Measurements from ENCODE around the gene RGS6.
A peak's percentile ranks its signal among the peaks of the same experiment; 100 is the strongest.

The RGS6 gene

GRCh38 chr14:72515779-72516770 lies 583.8 kb downstream of the RGS6 start:
- Histone ChIP-seq H3K27me3 (replicated peaks; ENCODE audit: control insufficient read depth, insufficient read depth, low read length) (no peaks in the 10 kb centered on the region), H3K4me3 (replicated peaks; ENCODE audit: low read depth, low read length) (no peak overlapping the region), H3K36me3 (ENCODE audit: control insufficient read depth, insufficient read depth, low read length) (no peaks in the 10 kb centered on the region; the same call in none of the 2 replicates)
- DNase-seq (ENCODE audit: extremely low read depth, insufficient read length) = no peak
- no peak for TF ChIP-seq CTCF (IDR thresholded peaks at IDR 0.05; ENCODE audit: insufficient read depth, low read length, poor library complexity, severe bottlenecking)

GRCh38 chr14:72516936-72517700 lies 584.9 kb downstream of the RGS6 start:
- peak; percentile 69 for DNase-seq (ENCODE audit: extremely low read depth, insufficient read length)
- TF ChIP-seq CTCF (IDR thresholded peaks at IDR 0.05; ENCODE audit: insufficient read depth, low read length, poor library complexity, severe bottlenecking) = peak; percentile 87
- Histone ChIP-seq H3K36me3 (ENCODE audit: control insufficient read depth, insufficient read depth, low read length) (no peaks in the 10 kb centered on the region; the same call in 1 of the 2 replicates), H3K4me3 (replicated peaks; ENCODE audit: low read depth, low read length) (no peak overlapping the region), H3K27me3 (replicated peaks; ENCODE audit: control insufficient read depth, insufficient read depth, low read length) (no peaks in the 10 kb centered on the region)

GRCh38 chr14:72517736-72518135 lies 585.5 kb downstream of the RGS6 start:
- TF ChIP-seq CTCF (IDR thresholded peaks at IDR 0.05; ENCODE audit: insufficient read depth, low read length, poor library complexity, severe bottlenecking) = no peak
- Histone ChIP-seq H3K27me3 (replicated peaks; ENCODE audit: control insufficient read depth, insufficient read depth, low read length) (no peaks in the 10 kb centered on the region), H3K36me3 (ENCODE audit: control insufficient read depth, insufficient read depth, low read length) (no peaks in the 10 kb centered on the region; the same call in 1 of the 2 replicates), H3K4me3 (replicated peaks; ENCODE audit: low read depth, low read length) (no peak overlapping the region)
- no peak for DNase-seq (ENCODE audit: extremely low read depth, insufficient read length)

- TF ChIP-seq CTCF (IDR thresholded peaks at IDR 0.05; ENCODE audit: insufficient read depth, low read length, poor library complexity, severe bottlenecking) = no peak
- Histone ChIP-seq H3K27me3 (replicated peaks; ENCODE audit: control insufficient read depth, insufficient read depth, low read length) (no peaks in the 10 kb centered on the region), H3K4me3 (replicated peaks; ENCODE audit: low read depth, low read length) (peak overlapping the region; percentile 12; the same call in 1 of the 2 replicates), H3K36me3 (ENCODE audit: control insufficient read depth, insufficient read depth, low read length) (no peaks in the 10 kb centered on the region; the same call in none of the 2 replicates)
- peak; percentile 80 for DNase-seq (ENCODE audit: extremely low read depth, insufficient read length)
Observed at GRCh38 chr14:72518809-72519377, 586.7 kb downstream of the RGS6 start.

GRCh38 chr14:72519543-72519942 lies 587.3 kb downstream of the RGS6 start:
- peak; percentile 56 for DNase-seq (ENCODE audit: extremely low read depth, insufficient read length)
- no peaks in the 10 kb centered on the region for H3K27me3 ChIP-seq (replicated peaks; ENCODE audit: control insufficient read depth, insufficient read depth, low read length)
- TF ChIP-seq CTCF (IDR thresholded peaks at IDR 0.05; ENCODE audit: insufficient read depth, low read length, poor library complexity, severe bottlenecking) = no peak
- no peaks in the 10 kb centered on the region; the same call in none of the 2 replicates for H3K36me3 ChIP-seq (ENCODE audit: control insufficient read depth, insufficient read depth, low read length)
- H3K4me3 ChIP-seq (replicated peaks; ENCODE audit: low read depth, low read length) = no peak overlapping the region
